ENCODE results near the gene REC8. TPM values are rescaled to one million over a fixed set of nuclear protein-coding genes. Genes with fewer than 3 reads are reported as not detected.

REC8 gene
- total RNA-seq, 1 experiment from 2014 or later, result 0.54 TPM

DNA sequence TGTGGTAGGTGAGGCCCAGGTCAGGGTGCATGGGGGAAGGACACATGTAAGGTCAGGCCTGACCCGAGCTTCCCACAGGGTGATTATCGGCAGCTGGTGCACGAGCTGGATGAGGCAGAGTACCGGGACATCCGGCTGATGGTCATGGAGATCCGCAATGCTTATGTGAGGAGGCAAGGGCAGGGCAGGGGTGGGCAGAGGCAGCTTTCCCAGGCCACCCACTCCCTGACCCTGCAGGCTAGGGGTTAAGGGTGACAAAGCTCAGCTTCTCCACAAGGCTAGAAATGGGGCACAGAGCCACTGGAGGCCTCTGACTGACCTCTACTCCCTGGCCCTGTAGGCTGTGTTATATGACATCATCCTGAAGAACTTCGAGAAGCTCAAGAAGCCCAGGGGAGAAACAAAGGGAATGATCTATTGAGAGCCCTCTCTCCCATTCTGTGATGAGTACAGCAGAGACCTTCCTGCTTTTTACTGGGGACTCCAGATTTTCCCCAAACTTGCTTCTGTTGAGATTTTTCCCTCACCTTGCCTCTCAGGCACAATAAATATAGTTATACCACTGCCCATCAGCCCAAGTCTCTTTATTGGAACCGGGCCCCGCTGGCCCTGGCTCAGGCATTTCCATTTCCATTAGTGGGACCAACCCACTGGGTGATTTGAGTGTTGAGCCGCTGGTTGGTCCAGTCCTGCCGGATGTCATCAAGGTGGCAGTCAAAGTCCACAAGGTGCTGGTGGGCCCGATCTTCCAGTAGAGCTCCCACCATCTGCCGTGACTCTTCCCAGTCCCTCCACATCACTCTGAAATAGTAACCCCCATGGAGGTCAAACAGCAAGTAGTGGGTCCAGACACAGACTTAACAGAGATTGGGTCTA, 33.2 kb upstream of the REC8 start:
- no peak for DNase-seq (ENCODE audit: low spot score)

DNA sequence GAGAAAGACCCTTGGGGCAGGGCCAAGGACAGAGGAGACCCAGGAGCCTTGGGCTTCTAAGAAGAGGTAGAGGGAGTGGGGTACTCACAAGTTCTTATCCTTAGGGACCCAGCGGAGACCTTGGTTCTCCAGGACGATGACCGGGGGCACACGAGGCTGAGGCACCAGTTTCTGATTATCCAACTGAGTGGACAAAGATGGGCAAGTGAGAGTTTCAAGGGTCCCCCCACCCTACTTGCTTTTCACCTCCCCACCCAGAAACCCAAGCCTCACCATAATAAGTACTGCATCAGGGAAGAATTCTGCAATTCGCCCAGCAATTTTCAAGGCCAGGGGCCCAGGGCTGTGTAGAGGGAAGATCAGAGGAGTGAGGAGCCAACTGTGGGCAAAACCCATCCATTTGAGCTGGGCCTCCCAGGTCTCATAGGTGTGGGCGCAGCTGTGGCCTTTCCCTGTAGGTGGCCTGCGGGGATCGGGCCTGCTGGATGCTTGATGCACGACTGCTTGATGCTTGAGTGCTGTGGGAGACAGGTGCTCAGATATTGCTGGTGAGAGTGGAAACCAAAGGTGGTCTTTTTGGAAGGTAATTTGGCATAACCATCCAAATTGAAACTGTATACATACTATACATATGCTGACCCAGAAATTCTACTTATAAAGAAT, 32.5 kb upstream of the REC8 start:
- DNase-seq (ENCODE audit: low spot score), result no peak

DNA sequence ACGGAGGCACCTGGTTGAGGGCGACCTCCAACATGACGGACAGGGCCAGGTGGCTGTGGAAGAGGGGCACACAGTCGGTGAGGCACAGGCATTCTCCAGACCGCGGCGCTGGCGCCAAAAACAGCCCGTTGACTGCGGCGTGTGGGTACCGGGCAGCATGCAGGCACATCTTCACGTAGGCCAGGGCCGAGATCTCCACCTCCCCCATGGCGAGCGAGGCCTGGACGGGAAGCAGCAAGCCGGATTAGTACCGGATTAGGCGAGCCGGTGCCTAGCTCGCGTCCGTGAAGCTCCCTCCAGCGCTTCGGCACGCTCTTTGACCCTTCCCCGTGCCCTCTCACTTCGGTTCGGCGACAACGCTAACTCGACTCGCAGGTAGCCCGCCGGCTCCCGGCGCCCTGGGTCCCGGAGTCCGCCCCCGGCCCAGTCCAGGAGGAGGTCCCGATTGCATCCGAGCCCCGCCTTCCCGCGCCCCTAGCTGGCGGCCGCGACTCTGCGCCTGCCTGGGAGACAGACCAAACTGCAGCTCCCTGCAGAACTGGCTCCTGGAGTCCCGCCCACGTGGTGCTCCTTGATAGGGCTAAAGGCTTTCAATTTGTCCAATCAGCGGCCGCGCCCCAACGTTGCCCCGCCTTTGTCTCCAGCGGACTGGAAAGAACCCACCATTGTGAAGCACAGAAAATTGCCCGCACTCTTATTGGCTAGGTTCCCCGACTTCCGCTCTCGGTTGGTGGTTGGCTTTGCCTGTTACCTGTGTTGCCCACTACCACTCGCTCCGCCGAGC, 30.6 kb upstream of the REC8 start, which contains the start of gene EMC9:
Gene EMC9, minus strand, starts transcription at position 495 of the 784 bp plus-strand sequence. Its CDS starts 287 bp downstream, at position 208.
- peak; percentile 99 for DNase-seq (ENCODE audit: low spot score)

GRCh38 chr14:24143511-24143910, 28.4 kb upstream of the REC8 start:
- DNase-seq (ENCODE audit: low spot score), result no peak

DNA sequence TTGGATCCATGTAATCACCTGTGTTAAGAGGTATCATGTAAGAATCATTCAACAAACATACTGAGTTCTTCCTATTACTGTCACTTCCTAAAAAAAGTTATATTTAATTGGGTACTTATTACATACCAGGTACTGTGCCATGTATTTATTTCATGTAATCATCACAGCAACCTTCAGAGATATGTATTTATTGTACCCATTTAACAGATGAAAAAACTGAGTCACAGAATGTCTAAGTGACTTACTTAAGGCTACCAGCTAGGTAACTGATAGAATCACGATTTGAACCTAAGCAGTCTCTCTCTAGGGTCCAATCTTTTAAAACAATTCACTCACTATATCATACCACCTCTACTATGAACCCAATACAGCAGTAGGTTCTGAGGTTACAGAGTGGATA, 27.4 kb upstream of the REC8 start:
- DNase-seq (ENCODE audit: low spot score), result no peak

DNA sequence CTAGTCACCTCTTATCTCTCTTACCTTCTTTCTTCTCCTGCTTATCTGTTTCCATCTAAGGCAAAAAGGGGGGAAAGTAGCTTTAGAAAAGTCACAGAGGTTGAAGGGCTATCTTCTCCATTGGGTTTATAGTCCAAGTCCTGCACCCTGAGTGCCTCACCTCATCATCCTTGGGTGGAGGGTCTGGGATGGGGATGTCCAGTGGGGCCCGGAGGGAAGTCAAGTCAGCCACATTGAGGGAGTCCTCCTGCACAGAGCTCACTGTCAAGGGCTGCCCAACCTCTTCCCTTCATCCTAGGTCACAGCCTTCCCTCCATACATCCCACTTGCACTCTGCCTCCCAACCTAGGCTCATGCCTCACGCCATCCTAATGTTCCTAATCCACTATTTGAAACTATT, 26.7 kb upstream of the REC8 start:
- DNase-seq (ENCODE audit: low spot score), result no peak

GRCh38 chr14:24145690-24146452, 26.0 kb upstream of the REC8 start:
- no peak for DNase-seq (ENCODE audit: low spot score)

- peak; percentile 98 for DNase-seq (ENCODE audit: low spot score)
Observed at GRCh38 chr14:24146453-24146977, 25.4 kb upstream of the REC8 start, which contains the start of gene PSME2. Gene PSME2 (minus strand): TSS chr14:24146610. CDS start chr14:24146581, 29 bp downstream.

DNA sequence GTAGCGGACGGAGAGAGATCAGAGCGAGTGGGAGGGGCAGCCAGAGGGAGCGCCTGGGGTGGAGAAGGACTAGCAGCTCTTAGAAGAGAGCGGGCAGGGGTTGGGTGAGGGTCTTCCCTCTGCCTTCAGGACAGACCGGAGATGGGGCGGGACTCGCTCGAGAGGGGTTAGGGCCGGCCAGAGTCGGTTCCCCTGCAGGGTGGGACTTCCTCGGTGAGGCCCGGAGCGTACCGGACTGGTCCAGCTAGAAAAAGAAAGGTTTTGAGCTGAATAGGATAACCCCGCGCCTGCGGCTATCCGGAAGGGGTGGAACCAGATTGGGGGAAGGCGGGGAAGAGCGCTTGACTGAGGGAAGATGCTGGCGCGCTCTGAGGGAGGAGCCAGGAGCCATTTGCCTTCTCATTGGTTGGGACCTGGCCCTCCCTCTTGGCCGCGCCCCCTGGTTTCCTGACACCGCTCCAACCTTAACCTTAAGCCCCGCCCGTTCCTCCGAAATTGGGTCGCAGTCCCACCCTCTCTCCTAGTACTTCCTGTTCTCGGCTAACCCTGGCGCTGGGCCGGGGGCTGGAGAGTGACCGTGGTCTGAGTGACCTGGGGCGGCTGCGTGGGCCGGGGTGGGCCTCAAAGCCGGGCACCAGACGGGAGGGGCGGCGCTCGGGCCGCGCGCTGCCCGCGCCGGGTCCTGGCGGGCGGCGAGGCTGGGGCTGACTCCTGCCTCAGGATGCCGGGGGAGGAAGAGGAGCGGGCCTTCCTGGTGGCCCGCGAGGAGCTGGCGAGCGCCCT, 24.7 kb upstream of the REC8 start, which contains the start of gene RNF31:
Gene RNF31, plus strand, starts transcription at position 521 of the 783 bp plus-strand sequence. Its CDS starts 201 bp downstream, at position 722.
- peak; percentile 98 for DNase-seq (ENCODE audit: low spot score)

- DNase-seq (ENCODE audit: low spot score), result no peak
Observed at GRCh38 chr14:24147761-24148428, 24.0 kb upstream of the REC8 start.

GRCh38 chr14:24149302-24149969, 22.4 kb upstream of the REC8 start:
- DNase-seq (ENCODE audit: low spot score), result no peak

GRCh38 chr14:24150061-24150460, 21.8 kb upstream of the REC8 start:
- DNase-seq (ENCODE audit: low spot score), result no peak

GRCh38 chr14:24150567-24150966, 21.3 kb upstream of the REC8 start:
- DNase-seq (ENCODE audit: low spot score), result no peak

GRCh38 chr14:24150993-24151392, 20.9 kb upstream of the REC8 start:
- no peak for DNase-seq (ENCODE audit: low spot score)

DNA sequence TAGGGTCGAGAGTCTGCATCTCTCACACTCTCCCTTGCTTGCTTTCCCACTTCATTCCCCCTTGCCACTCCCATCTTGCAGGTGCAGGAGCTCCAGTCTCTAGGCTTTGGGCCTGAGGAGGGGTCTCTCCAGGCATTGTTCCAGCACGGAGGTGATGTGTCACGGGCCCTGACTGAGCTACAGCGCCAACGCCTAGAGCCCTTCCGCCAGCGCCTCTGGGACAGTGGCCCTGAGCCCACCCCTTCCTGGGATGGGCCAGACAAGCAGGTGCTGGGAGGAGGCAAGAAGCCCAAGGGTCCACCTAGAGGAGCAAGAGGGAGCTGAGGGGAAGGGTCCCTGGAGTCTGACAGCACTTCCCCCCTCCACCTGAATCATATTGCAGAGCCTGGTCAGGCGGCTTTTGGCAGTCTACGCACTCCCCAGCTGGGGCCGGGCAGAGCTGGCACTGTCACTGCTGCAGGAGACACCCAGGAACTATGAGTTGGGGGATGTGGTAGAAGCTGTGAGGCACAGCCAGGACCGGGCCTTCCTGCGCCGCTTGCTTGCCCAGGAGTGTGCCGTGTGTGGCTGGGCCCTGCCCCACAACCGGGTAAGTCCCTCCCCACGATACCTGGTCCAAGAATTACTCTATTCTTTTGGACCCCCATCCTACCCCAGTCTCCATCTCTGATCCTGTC, 20.3 kb upstream of the REC8 start:
- DNase-seq (ENCODE audit: low spot score), result no peak

DNA sequence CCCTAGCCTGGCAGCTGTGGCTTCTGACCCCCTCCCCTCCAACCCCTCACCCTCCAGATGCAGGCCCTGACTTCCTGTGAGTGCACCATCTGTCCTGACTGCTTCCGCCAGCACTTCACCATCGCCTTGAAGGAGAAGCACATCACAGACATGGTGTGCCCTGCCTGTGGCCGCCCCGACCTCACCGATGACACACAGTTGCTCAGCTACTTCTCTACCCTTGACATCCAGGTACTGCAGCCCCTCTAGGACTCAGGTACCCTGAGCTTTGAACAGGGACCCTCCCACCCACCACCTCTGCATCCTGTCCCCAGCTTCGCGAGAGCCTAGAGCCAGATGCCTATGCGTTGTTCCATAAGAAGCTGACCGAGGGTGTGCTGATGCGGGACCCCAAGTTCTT, 16.8 kb upstream of the REC8 start:
- DNase-seq (ENCODE audit: low spot score), result no peak

DNA sequence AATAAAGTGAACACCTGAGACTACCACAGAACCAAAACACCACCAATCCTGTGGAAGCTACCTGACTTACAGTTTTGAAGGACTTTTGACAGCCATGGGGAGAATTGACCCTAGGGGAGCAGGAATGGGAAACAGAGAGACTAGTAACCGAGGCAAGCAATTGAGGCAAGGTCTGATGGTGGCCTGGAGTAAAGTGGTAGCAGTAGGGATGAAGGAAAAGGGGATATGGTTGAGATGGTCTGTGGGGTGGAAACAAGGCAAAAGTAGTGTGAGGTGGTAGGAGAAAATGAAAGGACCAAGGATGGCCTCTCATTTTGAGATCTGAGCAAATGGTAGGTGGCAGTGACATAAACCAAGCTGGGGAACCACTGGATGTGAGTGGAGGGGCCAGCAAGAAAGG, 15.0 kb upstream of the REC8 start:
- no peak for DNase-seq (ENCODE audit: low spot score)

GRCh38 chr14:24157331-24157730, 14.5 kb upstream of the REC8 start:
- DNase-seq (ENCODE audit: low spot score), result no peak
